ENCODE measurements around the gene RUNX2.

DNA sequence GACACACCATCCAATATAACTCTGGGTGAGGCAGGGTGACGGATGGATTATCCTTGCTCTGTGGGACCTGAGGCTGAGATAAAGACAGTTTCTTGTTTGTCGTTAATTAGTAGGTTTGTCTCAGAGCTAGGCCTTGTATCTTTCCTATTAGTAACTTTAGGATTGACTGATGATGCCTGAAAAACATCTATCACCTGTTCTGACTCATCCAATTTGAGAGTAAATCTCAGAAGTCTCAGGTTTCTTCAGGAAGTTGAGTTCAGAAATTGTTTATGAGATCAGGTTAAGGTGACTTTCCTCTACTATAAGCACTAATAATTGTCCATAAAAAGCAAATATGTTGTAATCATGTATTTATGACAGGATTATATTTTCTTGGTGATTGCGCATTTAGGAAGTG lies 179.1 kb downstream of the RUNX2 start:
- no peak for TF ChIP-seq REPIN1 (tag by site-specific recombination; IDR thresholded peaks at IDR 0.05; ENCODE audit: low read depth)
- no peak for TF ChIP-seq ZNF324 (tag by site-specific recombination; IDR thresholded peaks at IDR 0.05)
